NCI-H2107 treated with DMSO at 0.1 percent for 48 hours (cell line): ENCODE measurements around the gene C3orf52.

Experiments used
- DNase-seq: peaks from one replicate; lab custom pipeline; 2025; ENCODE audit not compliant: unreplicated experiment; lab: John Stamatoyannopoulos, UW

The C3orf52 gene

GRCh38 chr3:112085735-112086075 lies 484 bp upstream of the C3orf52 start:
- no peak for DNase-seq

DNA sequence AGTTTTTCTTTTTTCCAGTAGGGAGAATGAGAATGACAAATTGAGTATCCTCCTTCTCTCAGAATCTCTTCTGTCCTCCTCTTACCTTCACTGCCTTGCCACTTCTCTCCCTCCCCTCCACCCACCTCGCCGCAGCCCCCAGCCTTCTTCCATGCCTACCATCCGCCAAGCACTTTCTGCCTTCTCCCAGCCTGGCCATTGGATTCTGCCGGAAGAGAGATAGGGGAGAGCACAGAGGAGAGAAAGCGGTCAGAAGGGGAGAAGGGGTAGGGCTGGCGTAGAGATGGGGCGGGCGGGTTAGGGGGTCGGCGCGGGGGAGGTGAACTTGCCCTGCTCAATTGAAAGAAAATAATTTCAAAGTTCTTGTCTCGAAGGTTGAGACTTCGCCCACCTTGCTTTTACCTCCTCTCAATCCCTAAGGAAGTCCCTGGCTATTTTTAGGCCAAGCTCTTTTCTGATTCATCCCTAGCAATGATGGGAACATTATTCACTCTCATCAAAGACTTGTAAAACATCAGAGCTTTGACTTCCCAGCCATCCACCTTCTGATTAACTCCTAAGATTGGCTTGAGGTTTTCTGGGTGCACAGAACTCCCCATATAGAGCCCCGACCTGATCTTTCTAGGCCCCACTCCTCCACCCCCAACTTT lies 811 bp downstream of the C3orf52 start:
- no peak for DNase-seq

- no peak for DNase-seq
These were observed 1.6 kb downstream of the C3orf52 start for GRCh38 chr3:112087746-112088145.

GRCh38 chr3:112088944-112089343 lies 2.8 kb downstream of the C3orf52 start:
- DNase-seq: peak; percentile 15

GRCh38 chr3:112089956-112090886 lies 4.0 kb downstream of the C3orf52 start:
- peak; percentile 74 for DNase-seq

DNA sequence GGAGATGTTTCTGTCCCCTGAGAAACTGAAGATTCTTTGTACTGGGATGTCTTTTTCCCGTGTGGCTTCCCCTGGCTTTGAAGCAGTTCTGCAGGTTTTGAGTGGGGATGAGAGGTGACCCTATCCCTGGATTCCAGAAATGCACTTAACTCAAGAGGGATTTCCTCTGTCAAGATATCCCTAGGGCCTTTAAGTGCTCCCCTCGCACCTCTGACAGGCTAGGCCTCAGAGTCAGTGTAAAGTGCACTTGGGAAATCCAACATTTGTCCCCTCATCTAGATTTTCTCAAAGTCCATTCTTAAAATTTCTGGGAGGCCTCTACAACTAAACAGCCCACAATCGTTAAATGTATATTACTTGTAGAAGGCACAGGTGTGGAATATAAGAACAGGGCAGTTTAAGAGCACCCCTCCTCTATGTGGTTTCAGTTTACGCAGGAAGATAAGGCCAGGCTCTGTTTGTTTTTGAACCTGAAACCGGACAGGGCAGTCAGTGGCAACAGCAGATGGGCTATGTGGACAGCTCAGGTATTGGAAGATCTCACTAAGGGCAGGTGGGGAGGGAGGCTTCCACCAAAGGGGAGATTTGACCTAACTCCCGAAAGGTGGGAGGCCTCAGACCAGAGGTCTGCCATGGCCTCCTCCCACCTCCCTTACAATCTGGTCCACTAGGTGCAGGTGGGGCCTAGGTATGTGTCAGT lies 4.8 kb downstream of the C3orf52 start:
- DNase-seq: peak; percentile 74

DNA sequence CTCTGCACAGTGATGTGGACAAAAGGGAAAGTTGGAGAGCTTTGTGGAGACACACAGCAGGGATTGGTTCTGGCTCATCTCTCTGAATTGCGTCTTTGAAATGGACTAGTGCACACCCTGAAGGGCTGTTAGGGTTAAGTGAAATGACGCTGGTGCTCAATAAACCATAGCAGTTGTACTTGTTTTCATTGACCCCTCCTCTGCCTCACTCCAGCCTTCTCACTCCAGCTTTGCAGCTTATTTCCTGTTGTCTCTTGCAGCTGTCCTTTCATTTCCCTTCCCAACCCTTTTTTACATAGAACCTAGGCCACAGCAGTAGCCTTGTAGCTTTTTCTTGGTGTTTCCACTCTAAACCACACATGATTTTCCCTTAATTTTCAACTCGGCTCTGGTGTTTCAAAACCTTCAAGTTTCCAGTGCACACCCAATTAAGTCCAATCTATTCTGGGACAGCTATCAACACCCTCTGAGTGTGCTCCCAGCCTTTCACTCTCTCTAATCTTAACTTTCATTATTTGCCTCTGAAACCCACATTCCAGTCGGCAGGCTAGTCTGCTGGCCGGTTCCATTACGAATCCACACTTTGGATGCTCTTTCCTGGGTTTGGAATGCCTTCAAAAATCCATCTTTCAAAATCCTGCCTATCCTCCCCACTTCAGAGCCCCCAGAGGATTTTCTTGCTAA lies 6.4 kb downstream of the C3orf52 start:
- no peak for DNase-seq

GRCh38 chr3:112093180-112093522 lies 7.0 kb downstream of the C3orf52 start:
- no peak for DNase-seq

- no peak for DNase-seq
These were observed 9.5 kb downstream of the C3orf52 start for GRCh38 chr3:112095731-112096130.

DNA sequence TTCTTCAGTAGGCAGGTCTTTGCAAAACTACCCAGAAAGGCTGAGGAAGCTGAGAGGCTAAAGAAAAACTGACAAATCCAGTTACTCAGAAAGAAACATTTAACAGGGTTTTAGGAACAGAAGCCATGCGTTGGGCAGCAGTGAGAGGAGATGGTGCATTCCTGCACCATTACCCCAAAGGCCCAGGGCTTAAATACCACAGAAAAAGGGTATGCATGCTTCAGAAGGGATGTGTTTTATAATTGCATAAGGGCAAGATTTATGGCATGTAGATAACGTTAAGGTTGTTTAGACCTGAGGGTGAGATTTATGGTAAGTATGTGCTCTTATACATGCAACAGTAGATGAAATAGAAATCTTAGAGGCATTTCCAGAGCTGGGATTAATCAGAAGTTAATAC lies 10.0 kb downstream of the C3orf52 start:
- no peak for DNase-seq

DNA sequence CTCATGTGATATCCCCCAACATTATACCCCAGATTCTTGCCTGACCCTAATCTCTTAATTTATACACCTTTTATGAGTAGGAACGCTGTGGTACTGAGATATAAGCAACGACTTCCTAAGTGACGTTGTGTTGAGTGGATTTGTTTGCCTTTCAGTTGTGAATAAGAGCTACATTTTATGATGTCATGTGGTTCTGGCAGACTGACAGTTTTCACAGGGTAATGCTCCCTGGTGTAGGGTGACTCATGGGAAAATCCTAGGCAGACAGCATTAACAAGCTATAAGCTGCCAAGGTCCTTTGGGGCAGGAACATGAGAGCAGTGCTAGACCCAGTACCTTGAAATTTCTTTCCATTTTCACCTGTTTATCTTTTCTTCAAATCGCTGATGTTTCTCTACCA lies 11.2 kb downstream of the C3orf52 start:
- DNase-seq: peak; percentile 95

GRCh38 chr3:112101916-112102315 lies 15.7 kb downstream of the C3orf52 start:
- DNase-seq: no peak

DNA sequence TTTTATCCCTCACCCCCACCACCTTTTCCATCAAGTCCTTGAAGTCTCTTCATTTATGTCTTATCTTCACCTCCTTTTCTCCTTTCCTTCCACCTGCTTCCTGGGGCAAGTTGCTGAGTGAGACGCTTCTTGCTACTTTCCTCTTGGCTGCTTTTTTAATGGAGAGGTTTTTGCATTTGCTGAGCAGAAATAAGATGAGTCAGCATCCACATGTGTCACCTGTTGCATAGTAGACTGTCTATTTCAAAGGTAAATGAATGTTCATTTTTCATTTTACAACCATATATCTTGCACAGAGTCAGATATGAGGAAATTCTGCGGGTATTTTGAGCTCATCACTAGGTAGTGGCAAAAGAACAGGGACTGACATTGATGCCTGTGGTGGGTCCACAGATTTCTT lies 18.6 kb downstream of the C3orf52 start:
- no peak for DNase-seq

GRCh38 chr3:112109322-112109721 lies 23.1 kb downstream of the C3orf52 start:
- DNase-seq: peak; percentile 90

GRCh38 chr3:112111785-112112402 lies 25.7 kb downstream of the C3orf52 start:
- DNase-seq: peak; percentile 85

DNA sequence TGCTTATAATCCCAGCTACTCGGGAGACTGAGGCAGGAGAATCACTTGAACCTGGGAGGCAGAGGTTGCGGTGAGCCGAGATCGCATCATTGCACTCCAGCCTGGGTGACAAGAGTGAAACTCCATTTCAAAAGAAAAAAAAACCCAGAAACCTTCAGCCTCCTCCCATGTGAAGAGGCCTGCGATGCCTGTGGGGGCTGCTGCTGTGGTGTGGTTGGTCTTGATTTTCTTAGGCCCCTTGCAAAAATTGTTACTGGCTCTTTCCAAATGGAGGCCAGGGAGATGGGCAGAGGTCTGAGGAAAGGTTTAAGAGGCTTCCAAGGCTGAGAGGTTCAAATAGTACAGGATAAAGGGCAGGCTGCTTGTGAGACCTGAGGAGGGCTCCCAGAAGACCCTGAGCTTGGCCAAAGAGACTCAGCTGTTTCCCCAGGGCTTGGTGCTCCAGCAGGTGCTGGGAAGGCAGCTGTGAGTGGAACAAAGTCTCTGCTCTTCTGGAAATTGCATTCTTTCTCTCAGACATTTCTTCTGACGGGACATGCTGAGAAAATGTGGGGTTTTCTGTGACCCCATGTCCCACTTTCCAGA lies 28.5 kb downstream of the C3orf52 start:
- no peak for DNase-seq

GRCh38 chr3:112115161-112115739 lies 29.1 kb downstream of the C3orf52 start:
- DNase-seq: no peak

DNA sequence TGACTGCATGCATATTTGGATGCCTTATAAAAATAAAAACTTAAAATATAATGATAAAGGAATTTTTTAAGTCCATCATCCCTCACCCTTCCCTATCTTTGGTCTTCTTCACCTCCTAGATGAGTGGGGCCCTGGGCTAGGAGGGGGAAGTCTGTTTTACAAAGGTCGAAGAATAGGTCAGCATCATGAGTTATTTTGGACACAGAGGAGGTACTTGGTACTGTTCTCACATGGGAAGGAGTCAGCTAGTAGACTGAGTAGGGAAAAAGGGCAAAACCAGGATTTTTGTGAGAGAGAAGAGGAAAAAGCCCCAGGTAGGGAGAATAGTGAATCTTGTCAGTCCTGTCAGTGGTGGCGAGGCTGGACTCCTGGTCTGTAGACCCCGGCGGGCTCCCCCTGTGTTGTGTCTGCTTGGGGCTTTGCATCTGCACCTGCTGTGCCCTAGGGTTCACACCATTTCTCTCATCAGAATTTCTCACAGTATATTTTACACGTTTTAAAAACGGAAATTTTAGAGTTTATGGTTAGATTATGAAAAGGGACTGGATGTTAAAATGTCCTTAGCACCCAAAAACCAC lies 29.7 kb downstream of the C3orf52 start:
- no peak for DNase-seq

GRCh38 chr3:112116748-112117186 lies 30.6 kb downstream of the C3orf52 start:
- DNase-seq: no peak

DNA sequence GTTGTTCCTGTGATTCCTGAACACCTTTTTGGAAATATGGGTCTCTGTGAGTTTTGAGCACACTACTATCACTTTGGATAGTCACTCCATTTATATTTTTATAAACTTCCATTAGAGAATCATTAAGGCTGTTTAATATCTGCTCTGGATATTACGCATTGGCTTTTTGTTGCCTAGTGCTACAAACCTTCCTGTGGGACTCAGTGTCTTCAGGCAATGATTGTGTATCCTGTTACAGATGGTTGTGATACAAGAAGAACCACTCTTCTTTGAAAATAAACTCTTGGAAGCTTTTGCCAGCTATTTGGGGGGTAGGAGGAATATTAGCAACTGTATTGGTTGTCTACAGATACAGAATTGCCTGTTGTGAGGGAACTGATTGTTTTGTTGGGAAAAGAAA lies 31.2 kb downstream of the C3orf52 start:
- DNase-seq: no peak
